A673 (cell line): ENCODE data around the gene ZNF146.

Experiments
- EZH2 ChIP-seq: fragments of 200-600 bp; sonication (generic); IDR thresholded peaks from 2 replicates; pipeline ENCODE4 v1.6.1; 2017; ENCODE audit warnings: borderline replicate concordance, low read depth, mild to moderate bottlenecking, mixed read lengths, antibody characterized with exemption, low read length; ENCODE audit not compliant: poor library complexity, severe bottlenecking
- TF ChIP-seq, protein P1 (sequence below): fragments of 300-800, 200-600 bp; sonication (generic); conservative IDR thresholded peaks from 2 replicates; pipeline ENCODE4 v1.5.1; 2017; ENCODE audit warnings: low read depth, mild to moderate bottlenecking, antibody characterized with exemption, low read length, moderate library complexity, mixed read lengths

DNA sequence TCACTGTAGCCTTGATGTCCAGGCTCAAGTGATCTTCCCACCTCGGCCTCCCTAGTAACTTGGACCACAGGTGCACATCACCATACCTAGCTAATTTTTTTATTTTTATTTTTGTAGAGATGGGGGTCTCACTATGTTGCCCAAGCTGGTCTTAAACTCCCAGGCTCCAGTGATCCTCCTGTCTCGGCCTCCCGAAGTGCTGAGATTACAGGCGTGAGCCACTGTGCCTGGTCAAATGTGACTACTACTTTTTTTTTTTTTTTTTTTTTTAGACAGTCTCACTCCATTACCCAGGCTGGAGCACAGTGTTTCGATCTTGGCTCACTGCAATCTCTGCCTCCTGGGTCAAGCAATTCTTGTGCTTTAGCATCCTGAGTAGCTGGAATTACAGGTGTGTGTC is 42.1 kb upstream of the ZNF146 start:
- TF ChIP-seq, protein P1, sequence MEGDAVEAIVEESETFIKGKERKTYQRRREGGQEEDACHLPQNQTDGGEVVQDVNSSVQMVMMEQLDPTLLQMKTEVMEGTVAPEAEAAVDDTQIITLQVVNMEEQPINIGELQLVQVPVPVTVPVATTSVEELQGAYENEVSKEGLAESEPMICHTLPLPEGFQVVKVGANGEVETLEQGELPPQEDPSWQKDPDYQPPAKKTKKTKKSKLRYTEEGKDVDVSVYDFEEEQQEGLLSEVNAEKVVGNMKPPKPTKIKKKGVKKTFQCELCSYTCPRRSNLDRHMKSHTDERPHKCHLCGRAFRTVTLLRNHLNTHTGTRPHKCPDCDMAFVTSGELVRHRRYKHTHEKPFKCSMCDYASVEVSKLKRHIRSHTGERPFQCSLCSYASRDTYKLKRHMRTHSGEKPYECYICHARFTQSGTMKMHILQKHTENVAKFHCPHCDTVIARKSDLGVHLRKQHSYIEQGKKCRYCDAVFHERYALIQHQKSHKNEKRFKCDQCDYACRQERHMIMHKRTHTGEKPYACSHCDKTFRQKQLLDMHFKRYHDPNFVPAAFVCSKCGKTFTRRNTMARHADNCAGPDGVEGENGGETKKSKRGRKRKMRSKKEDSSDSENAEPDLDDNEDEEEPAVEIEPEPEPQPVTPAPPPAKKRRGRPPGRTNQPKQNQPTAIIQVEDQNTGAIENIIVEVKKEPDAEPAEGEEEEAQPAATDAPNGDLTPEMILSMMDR, result no peak
- TF ChIP-seq EZH2, result no peak
